ENCODE measurements around the gene SMYD3. TPM values are rescaled to one million over a fixed set of nuclear protein-coding genes. Genes with fewer than 3 reads are reported as not detected.

SMYD3 gene
- total RNA-seq, 4 donors from 2014 or later = 33.7 to 105 (median 51.4) TPM

DNA sequence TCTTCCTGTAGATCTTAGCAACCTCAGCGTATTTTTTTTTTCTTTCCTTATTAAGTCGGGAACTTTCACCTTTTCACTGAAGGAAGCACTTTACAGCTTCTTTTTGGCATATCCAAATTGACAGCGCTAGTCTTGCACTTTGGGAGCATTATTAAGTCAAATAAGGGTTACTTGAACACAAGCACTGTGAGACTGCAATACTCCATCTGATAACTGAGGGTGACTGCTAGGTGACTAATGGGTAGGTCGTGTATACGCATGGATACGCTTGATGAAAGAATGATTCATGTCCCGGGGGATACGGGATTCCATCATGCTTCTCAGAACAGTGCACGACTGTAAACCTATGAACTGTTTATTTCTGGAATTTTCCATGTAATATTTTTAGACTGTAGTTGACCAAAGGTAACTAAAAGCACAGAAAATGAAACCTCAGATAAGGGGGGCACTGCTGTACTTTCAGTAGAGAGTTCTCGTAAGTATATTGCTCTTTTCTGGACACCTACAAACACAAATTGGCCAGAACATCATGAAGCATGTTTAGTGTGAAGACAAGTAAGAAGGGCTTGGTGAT lies 364.7 kb downstream of the SMYD3 start:
- no peaks in the 10 kb centered on the region for H3K36me3 ChIP-seq
- WGBS, 2 donors = 94 to 97% methylated on average over 10 of the region's 10 CpGs
- H3K27ac ChIP-seq = no peak overlapping the region
- no peak overlapping the region for H3K4me3 ChIP-seq (replicated peaks in 1 of 3)
- no peaks in the 10 kb centered on the region for H3K27me3 ChIP-seq
- H3K4me1 ChIP-seq = peaks cover 15 to 18% of the 10 kb centered on the region in 2 donors
- H3K9me3 ChIP-seq = no peaks in the 10 kb centered on the region
- DNase-seq = no peak
- TF ChIP-seq CTCF (IDR thresholded peaks at IDR 0.05) (no peak), POLR2A (IDR thresholded peaks at IDR 0.05) (no peak)
- intact Hi-C loops (cut with DNase I) = no loop called here

- no peak for DNase-seq
- 93% methylated on average over 4 of the region's 4 CpGs for WGBS, 2 donors
- peaks cover 6 to 9% of the 10 kb centered on the region in 2 donors for H3K4me1 ChIP-seq
- H3K36me3 ChIP-seq = no peaks in the 10 kb centered on the region
- TF ChIP-seq CTCF (IDR thresholded peaks at IDR 0.05) = no peak
- no peak for TF ChIP-seq POLR2A (IDR thresholded peaks at IDR 0.05)
- no peaks in the 10 kb centered on the region for H3K9me3 ChIP-seq
- H3K4me3 ChIP-seq (replicated peaks in 1 of 3) = no peak overlapping the region
- intact Hi-C loops (cut with DNase I) = no loop called here
- no peak overlapping the region for H3K27ac ChIP-seq
- H3K27me3 ChIP-seq = no peaks in the 10 kb centered on the region
Observed at GRCh38 chr1:246141306-246141705, 365.8 kb downstream of the SMYD3 start.

DNA sequence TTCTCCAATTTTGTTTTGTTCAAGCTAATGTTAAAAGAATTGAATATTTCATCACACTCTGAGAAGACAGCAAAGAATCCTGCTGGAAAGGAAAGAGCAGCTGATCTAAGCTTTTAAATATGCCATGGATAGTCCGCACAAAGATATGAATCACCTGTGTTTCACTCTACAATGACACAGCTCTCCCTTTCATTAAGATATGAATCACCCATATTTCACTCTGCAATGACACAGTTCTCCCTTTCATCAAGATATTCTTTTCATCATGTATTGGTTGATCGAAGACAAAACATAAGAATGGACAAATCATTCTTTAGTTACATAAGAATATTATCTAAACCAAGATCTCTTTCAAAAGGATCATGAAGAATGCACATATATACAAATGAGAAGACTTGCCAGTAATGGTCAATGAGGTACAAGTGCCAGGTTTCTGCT lies 367.3 kb downstream of the SMYD3 start:
- Histone ChIP-seq H3K27ac (no peak overlapping the region), H3K4me1 (peaks cover 0 to 5% of the 10 kb centered on the region in 2 donors), H3K27me3 (no peaks in the 10 kb centered on the region), H3K9me3 (no peaks in the 10 kb centered on the region), H3K4me3 (replicated peaks in 1 of 3) (no peak overlapping the region), H3K36me3 (no peaks in the 10 kb centered on the region)
- DNase-seq = no peak
- no peak for TF ChIP-seq CTCF (IDR thresholded peaks at IDR 0.05)
- no peak for TF ChIP-seq POLR2A (IDR thresholded peaks at IDR 0.05)
- intact Hi-C loops (cut with DNase I) = no loop called here
- WGBS, 2 donors = 89 to 92% methylated on average over 2 of the region's 2 CpGs

- 49 to 71% methylated on average over 2 of the region's 2 CpGs for WGBS, 2 donors
- no peaks in the 10 kb centered on the region for H3K27me3 ChIP-seq
- TF ChIP-seq POLR2A (IDR thresholded peaks at IDR 0.05) = no peak
- TF ChIP-seq CTCF (IDR thresholded peaks at IDR 0.05) = no peak
- no peak overlapping the region for H3K27ac ChIP-seq
- peaks cover 0 to 5% of the 10 kb centered on the region in 2 donors for H3K4me1 ChIP-seq
- DNase-seq = no peak
- no peak overlapping the region for H3K4me3 ChIP-seq (replicated peaks in 1 of 3)
- H3K9me3 ChIP-seq = no peaks in the 10 kb centered on the region
- no peaks in the 10 kb centered on the region for H3K36me3 ChIP-seq
- intact Hi-C loops (cut with DNase I) = no loop called here
Observed at GRCh38 chr1:246138781-246139180, 368.3 kb downstream of the SMYD3 start.

DNA sequence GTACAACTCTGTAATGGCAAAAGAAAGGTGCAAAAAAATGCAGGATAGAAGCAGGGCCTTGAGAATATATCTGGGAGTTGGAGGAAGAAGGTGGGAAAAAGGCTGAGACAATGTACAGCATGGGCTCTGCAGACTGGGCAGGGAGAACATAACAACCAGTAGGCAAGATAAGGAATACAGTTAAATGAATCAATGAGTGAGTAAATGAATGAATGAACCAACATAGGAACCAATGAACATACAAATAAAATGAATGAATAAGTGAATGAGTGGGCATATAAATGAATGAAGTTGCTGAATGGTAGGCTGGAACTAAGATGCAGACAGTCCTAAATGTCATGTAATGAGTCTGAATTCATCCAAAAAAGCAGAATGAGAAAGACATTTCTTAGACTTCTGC lies 370.6 kb downstream of the SMYD3 start:
- H3K4me3 ChIP-seq (replicated peaks in 1 of 3) = no peak overlapping the region
- no peaks in the 10 kb centered on the region for H3K36me3 ChIP-seq
- no peaks in the 10 kb centered on the region for H3K27me3 ChIP-seq
- DNase-seq = no peak
- intact Hi-C loops (cut with DNase I) = no loop called here
- no peak for TF ChIP-seq POLR2A (IDR thresholded peaks at IDR 0.05)
- TF ChIP-seq CTCF (IDR thresholded peaks at IDR 0.05) = no peak
- H3K9me3 ChIP-seq = no peaks in the 10 kb centered on the region
- H3K4me1 ChIP-seq = peaks cover 0 to 5% of the 10 kb centered on the region in 2 donors
- H3K27ac ChIP-seq = no peak overlapping the region
